Measurements from ENCODE around the gene MAPRE2.

- TF ChIP-seq, protein P1, sequence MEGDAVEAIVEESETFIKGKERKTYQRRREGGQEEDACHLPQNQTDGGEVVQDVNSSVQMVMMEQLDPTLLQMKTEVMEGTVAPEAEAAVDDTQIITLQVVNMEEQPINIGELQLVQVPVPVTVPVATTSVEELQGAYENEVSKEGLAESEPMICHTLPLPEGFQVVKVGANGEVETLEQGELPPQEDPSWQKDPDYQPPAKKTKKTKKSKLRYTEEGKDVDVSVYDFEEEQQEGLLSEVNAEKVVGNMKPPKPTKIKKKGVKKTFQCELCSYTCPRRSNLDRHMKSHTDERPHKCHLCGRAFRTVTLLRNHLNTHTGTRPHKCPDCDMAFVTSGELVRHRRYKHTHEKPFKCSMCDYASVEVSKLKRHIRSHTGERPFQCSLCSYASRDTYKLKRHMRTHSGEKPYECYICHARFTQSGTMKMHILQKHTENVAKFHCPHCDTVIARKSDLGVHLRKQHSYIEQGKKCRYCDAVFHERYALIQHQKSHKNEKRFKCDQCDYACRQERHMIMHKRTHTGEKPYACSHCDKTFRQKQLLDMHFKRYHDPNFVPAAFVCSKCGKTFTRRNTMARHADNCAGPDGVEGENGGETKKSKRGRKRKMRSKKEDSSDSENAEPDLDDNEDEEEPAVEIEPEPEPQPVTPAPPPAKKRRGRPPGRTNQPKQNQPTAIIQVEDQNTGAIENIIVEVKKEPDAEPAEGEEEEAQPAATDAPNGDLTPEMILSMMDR (IDR thresholded peaks at IDR 0.05 in 8 of 11, conservative IDR thresholded peaks at IDR 0.05 in 3 of 11), result no peak
- TF ChIP-seq POLR2A (IDR thresholded peaks at IDR 0.05), result no peak
- TF ChIP-seq POLR2AphosphoS5 (IDR thresholded peaks at IDR 0.05), result no peak
Observed at GRCh38 chr18:35190948-35191697, 149.9 kb downstream of the MAPRE2 start.
